ENCODE data around the gene SFXN2. TPM values are rescaled to one million over a fixed set of nuclear protein-coding genes. Genes with fewer than 3 reads are reported as not detected.
A peak's percentile ranks its signal among the peaks of the same experiment; 100 is the strongest.

The SFXN2 gene
- polyA plus RNA-seq, 2 of the 4 experiments (the other 2 are of a cell fraction), result 5.6 to 7.4 TPM

DNA sequence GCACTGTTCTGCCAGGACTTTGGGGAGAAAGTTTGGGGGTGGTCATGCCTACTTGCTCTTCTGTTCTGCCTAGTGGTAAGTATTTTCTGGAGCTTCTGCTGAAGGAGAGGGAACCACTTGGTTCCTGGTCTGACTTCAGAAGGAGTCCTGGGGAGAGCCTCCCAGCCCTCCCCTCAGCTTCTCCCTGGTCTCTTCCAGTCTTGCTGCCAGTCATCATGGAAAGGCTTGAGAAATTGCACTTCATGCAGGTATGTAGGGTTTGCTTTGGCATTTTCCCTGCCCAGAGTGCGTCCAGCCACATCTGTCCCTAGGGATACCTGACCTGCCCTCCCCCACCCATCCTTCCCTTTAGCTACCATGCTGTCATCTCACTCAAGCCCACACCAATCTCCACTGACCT is 18.2 kb downstream of the SFXN2 start:
- Histone ChIP-seq H3K27ac (no peak overlapping the region), H3K4me2 (no peak overlapping the region), H3K4me1 (no peaks in the 10 kb centered on the region), H3K4me3 (no peak overlapping the region), H3K9me3 (no peaks in the 10 kb centered on the region)
- FAIRE-seq, result no peak
- ChIA-PET POLR2A (interaction anchor here (0.8 kb wide), 1 partner anchor 18 kb away, joined by 3 read pairs; the partner anchor contains the start of genes ARL3 and SFXN2), CTCF (interaction anchor here (1.1 to 2.2 kb wide), 5 partner anchors 8 to 185 kb away, joined by 4 to 9 read pairs (median 6); partner anchors contain the start of genes ARL3 and CNNM2)
- TF ChIP-seq POLR2A (IDR thresholded peaks at IDR 0.05; ENCODE audit: low read length) (no peak), CEBPB (IDR thresholded peaks at IDR 0.05) (no peak), MYC (IDR thresholded peaks at IDR 0.05; ENCODE audit: borderline replicate concordance, low read length) (no peak), HDAC2 (IDR thresholded peaks at IDR 0.05) (no peak), CHD2 (IDR thresholded peaks at IDR 0.05; ENCODE audit: low read length, partially characterized antibody) (no peak), PHF8 (IDR thresholded peaks at IDR 0.05; ENCODE audit: borderline replicate concordance, low read depth) (no peak), POLR2AphosphoS2 (conservative IDR thresholded peaks at IDR 0.05; ENCODE audit: low read length) (no peak), CBX8 (IDR thresholded peaks at IDR 0.05) (no peak), HOXA7 (CRISPR knock-in tag; IDR thresholded peaks at IDR 0.05) (no peak), BHLHE40 (IDR thresholded peaks at IDR 0.05; ENCODE audit: low read depth, low read length) (no peak), ZNF302 (CRISPR knock-in tag; IDR thresholded peaks at IDR 0.05) (no peak), EP300 (IDR thresholded peaks at IDR 0.05) (no peak), TFCP2L1 (CRISPR knock-in tag; IDR thresholded peaks at IDR 0.05) (no peak), RNF2 (IDR thresholded peaks at IDR 0.05; ENCODE audit: borderline replicate concordance, low read depth) (no peak)
- TF ChIP-seq, protein P1, sequence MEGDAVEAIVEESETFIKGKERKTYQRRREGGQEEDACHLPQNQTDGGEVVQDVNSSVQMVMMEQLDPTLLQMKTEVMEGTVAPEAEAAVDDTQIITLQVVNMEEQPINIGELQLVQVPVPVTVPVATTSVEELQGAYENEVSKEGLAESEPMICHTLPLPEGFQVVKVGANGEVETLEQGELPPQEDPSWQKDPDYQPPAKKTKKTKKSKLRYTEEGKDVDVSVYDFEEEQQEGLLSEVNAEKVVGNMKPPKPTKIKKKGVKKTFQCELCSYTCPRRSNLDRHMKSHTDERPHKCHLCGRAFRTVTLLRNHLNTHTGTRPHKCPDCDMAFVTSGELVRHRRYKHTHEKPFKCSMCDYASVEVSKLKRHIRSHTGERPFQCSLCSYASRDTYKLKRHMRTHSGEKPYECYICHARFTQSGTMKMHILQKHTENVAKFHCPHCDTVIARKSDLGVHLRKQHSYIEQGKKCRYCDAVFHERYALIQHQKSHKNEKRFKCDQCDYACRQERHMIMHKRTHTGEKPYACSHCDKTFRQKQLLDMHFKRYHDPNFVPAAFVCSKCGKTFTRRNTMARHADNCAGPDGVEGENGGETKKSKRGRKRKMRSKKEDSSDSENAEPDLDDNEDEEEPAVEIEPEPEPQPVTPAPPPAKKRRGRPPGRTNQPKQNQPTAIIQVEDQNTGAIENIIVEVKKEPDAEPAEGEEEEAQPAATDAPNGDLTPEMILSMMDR (IDR thresholded peaks at IDR 0.05), result no peak
- TF ChIP-seq, protein P2, sequence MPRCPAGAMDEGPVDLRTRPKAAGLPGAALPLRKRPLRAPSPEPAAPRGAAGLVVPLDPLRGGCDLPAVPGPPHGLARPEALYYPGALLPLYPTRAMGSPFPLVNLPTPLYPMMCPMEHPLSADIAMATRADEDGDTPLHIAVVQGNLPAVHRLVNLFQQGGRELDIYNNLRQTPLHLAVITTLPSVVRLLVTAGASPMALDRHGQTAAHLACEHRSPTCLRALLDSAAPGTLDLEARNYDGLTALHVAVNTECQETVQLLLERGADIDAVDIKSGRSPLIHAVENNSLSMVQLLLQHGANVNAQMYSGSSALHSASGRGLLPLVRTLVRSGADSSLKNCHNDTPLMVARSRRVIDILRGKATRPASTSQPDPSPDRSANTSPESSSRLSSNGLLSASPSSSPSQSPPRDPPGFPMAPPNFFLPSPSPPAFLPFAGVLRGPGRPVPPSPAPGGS (IDR thresholded peaks at IDR 0.05), result no peak
- TF ChIP-seq, protein P3, sequence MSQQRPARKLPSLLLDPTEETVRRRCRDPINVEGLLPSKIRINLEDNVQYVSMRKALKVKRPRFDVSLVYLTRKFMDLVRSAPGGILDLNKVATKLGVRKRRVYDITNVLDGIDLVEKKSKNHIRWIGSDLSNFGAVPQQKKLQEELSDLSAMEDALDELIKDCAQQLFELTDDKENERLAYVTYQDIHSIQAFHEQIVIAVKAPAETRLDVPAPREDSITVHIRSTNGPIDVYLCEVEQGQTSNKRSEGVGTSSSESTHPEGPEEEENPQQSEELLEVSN (IDR thresholded peaks at IDR 0.05; ENCODE audit: borderline replicate concordance, low read depth), result no peak
- no peak for ATAC-seq
- DNase-seq (ENCODE audit: low read depth in 1 of 2, low spot score in 1 of 2), result no peak
- WGBS (ENCODE audit: missing lambda C conversion rate), result 25% methylated on average over 1 of the region's 1 CpG

DNA sequence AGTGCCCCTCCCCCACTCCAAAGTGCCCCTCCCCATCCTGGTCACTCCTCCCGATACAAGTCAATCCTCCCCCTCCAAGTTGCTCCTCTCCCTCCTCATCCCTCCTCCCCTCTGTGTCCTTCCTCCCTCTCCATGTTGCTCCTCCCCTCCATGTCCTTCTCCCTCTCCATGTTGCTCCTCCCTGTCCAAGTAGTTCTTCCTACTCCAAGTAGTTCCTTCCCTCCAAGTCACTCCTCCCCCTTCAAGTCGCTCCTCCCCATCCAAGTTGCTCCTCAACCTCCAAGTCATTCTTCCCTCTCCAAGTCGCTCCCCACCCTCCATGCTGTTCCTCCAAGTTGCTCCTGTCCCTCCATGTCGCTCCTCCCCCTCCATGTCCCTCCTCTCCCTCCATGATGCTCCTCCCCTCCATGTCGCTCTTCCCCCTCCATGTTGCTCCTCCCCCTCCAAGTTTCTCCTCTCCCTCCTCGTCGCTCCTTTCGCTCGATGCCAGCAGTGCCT is 20.7 kb downstream of the SFXN2 start:
- Histone ChIP-seq H3K4me2 (no peak overlapping the region), H3K4me1 (no peaks in the 10 kb centered on the region), H3K27ac (no peak overlapping the region), H3K4me3 (no peak overlapping the region), H3K9me3 (no peaks in the 10 kb centered on the region)
- ChIA-PET CTCF (interaction anchor here (1.2 to 1.5 kb wide), 2 partner anchors 8 to 166 kb away, joined by 3 to 4 read pairs; partner anchors contain the start of gene WBP1L), POLR2A (interaction anchor here (1.4 kb wide), 1 partner anchor 21 kb away, joined by 3 read pairs; the partner anchor contains the start of genes ARL3 and SFXN2)
- 88% methylated on average over 9 of the region's 9 CpGs for WGBS (ENCODE audit: missing lambda C conversion rate)
- ATAC-seq, result peak in 1 of 2 experiments; percentile 60; a peak in 3 of 6 replicates
- DNase-seq (ENCODE audit: low read depth in 1 of 2, low spot score in 1 of 2), result peak in 1 of 2 experiments; percentile 42
- no peak for FAIRE-seq
- TF ChIP-seq HOXB13 (CRISPR knock-in tag; IDR thresholded peaks at IDR 0.05; ENCODE audit: low read depth) (no peak), ZC3H11A (IDR thresholded peaks at IDR 0.05) (no peak), EHF (CRISPR knock-in tag; IDR thresholded peaks at IDR 0.05) (no peak), RARB (CRISPR knock-in tag; IDR thresholded peaks at IDR 0.05) (no peak), FOXS1 (CRISPR knock-in tag; IDR thresholded peaks at IDR 0.05) (no peak), NPAS2 (CRISPR knock-in tag; IDR thresholded peaks at IDR 0.05; ENCODE audit: borderline replicate concordance) (no peak)
- TF ChIP-seq, protein P4, sequence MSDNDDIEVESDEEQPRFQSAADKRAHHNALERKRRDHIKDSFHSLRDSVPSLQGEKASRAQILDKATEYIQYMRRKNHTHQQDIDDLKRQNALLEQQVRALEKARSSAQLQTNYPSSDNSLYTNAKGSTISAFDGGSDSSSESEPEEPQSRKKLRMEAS (IDR thresholded peaks at IDR 0.05), result no peak
- TF ChIP-seq, protein P5, sequence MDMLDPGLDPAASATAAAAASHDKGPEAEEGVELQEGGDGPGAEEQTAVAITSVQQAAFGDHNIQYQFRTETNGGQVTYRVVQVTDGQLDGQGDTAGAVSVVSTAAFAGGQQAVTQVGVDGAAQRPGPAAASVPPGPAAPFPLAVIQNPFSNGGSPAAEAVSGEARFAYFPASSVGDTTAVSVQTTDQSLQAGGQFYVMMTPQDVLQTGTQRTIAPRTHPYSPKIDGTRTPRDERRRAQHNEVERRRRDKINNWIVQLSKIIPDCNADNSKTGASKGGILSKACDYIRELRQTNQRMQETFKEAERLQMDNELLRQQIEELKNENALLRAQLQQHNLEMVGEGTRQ (IDR thresholded peaks at IDR 0.05), result no peak
- TF ChIP-seq, protein P6, sequence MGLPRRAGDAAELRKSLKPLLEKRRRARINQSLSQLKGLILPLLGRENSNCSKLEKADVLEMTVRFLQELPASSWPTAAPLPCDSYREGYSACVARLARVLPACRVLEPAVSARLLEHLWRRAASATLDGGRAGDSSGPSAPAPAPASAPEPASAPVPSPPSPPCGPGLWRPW (IDR thresholded peaks at IDR 0.05), result no peak
- TF ChIP-seq, protein P7, sequence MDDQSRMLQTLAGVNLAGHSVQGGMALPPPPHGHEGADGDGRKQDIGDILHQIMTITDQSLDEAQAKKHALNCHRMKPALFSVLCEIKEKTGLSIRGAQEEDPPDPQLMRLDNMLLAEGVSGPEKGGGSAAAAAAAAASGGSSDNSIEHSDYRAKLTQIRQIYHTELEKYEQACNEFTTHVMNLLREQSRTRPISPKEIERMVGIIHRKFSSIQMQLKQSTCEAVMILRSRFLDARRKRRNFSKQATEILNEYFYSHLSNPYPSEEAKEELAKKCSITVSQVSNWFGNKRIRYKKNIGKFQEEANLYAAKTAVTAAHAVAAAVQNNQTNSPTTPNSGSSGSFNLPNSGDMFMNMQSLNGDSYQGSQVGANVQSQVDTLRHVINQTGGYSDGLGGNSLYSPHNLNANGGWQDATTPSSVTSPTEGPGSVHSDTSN (IDR thresholded peaks at IDR 0.05), result no peak
- TF ChIP-seq, protein P1 (IDR thresholded peaks at IDR 0.05), result no peak
- TF ChIP-seq, protein P8, sequence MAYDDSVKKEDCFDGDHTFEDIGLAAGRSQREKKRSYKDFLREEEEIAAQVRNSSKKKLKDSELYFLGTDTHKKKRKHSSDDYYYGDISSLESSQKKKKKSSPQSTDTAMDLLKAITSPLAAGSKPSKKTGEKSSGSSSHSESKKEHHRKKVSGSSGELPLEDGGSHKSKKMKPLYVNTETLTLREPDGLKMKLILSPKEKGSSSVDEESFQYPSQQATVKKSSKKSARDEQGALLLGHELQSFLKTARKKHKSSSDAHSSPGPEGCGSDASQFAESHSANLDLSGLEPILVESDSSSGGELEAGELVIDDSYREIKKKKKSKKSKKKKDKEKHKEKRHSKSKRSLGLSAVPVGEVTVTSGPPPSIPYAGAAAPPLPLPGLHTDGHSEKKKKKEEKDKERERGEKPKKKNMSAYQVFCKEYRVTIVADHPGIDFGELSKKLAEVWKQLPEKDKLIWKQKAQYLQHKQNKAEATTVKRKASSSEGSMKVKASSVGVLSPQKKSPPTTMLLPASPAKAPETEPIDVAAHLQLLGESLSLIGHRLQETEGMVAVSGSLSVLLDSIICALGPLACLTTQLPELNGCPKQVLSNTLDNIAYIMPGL (CRISPR knock-in tag; IDR thresholded peaks at IDR 0.05; ENCODE audit: borderline replicate concordance), result no peak
